SKM-1 (cell line): Measurements from ENCODE around the gene GPR132.
A peak's percentile ranks its signal among the peaks of the same experiment; 100 is the strongest.
"Not testable (repeated sequence)": the region's sequence is repeated elsewhere in the genome, so short reads cannot be mapped to it uniquely, and the experiment has no call there.

Experiments used
- DNase-seq: peaks from one replicate; lab custom pipeline; 2025; ENCODE audit not compliant: unreplicated experiment; lab: John Stamatoyannopoulos, UW

GPR132 gene

DNA sequence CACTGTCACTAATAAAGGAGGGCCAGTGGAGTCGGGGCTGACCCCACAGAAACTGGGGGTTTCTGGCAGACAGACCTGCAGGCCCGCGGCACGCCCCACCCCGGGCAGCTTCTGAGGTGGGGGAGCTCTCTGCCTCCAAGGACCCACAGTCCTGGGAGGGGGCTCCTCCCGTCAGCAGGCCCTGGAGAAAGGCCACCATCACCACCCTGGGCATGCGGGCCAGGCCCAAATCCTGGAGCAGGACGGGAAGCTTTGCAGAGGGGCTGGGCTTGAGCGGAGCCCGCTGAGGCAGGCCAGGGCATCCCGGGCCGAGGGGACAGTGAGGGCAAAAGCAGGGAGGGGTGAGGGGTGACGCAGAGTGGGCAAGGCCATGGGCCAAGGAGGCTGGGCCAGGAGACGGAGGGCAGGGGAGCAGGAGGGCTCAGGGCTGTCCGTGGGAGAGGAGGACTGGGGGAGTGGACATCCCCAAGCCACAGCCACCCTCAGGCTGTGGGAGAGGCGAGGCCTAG, 11.1 kb upstream of the GPR132 start:
- DNase-seq, result no peak

- no peak for DNase-seq
Measured at GRCh38 chr14:105075379-105076295, 10.4 kb upstream of the GPR132 start.

GRCh38 chr14:105074601-105075053, 9.4 kb upstream of the GPR132 start:
- DNase-seq, result no peak

DNA sequence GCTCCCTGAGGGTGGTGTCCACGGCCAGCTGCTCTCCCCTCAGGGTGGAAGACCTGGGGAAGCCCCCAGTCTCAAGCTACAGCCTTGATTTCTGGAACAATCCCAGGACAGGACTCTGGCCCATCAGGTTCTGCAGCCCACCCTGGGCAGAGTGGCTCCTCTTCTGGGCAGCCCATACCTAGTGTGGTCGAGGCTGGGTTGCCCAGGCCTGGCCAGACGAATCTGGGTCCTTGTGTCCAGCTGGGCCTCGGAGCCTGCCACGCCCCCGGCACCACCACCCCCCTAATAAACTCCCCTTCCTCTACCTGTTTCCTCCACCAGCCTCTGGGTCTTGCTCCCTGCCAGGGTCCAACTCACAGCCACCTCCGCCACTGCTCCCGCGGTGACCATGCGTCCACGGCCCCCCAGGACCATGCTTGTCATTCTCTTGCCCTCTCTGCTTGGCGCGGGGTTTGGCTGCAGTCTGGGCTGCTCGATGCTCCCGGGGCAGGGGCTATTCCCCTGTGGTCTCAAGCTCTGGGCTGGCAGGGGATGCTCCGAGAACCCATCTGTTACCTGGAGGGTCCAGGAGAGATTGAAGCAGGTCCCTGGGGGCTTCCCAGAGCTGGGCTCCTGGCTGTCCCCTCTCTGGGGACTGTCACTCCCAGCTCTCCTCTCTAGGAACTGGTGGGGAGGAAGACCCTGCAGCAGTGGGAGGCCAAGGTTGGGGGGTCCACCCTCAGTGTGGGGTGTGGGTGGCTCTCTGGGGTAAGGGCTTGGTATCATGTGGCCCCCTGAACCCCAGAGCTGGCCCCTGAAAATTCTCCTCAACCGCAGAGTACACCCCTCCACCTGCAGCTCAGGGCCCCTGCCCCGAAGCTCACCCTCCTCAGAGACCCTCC, 8.7 kb upstream of the GPR132 start:
- no peak for DNase-seq

DNA sequence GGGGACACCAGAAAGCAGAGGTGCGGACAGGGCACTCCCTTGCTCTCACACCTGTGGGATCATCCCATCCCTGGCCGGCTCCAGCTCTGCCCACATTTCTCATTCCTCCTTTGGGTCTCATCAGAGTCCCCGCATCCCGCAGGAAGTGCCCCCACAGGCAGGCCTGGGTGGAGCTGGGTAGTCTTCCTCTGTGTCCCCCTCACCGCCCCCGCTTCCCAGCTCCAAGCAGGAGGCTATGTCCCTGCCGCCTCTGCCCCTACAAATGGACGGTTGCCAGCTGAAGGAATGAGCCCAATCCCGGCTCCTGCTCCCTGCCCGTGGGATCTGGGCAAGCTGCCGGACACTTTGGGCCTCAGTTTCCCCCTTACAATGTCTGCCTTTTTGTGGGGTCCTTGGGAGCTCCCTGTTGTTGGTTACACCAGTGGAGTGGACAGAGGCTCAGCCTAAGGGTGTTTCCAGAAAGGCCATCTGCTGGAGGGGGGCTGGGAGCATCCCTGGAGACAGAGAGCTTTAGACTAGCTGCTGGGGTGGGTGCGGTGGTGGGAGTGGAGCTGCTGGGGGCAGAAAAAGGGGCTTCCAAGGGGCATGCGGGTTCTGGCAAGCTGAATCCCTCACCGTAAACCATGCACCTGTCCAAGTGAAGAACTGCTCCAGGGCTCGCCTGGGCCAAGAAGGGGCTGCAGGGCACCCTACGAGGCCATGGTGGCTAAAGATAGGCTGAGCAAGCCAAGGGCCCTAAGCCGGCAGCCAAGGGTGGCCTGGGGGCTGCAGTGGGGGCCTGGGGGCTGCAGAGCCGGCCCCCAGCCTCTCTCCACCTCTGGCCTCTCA, 7.9 kb upstream of the GPR132 start:
- no peak for DNase-seq

- no peak for DNase-seq
Measured at GRCh38 chr14:105072381-105072861, 7.2 kb upstream of the GPR132 start.

DNA sequence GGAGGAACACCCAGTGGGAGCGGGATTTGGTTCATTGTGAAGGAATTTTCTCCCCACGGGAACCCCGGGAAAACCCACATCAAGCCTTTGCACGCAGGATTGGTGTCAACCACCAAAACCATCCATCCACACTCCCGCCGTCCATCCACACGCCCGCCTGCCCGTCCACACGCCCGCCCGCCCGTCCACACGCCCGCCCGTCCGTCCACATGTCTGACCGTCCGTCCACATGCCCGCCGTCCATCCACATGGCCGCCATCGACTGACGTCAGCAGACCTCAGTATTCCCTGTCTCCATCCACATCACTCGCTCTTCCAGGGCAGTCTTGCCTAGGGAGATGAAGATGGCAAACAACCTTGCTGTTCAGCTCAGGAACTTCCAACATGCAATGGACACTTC, 6.7 kb upstream of the GPR132 start:
- no peak for DNase-seq

DNA sequence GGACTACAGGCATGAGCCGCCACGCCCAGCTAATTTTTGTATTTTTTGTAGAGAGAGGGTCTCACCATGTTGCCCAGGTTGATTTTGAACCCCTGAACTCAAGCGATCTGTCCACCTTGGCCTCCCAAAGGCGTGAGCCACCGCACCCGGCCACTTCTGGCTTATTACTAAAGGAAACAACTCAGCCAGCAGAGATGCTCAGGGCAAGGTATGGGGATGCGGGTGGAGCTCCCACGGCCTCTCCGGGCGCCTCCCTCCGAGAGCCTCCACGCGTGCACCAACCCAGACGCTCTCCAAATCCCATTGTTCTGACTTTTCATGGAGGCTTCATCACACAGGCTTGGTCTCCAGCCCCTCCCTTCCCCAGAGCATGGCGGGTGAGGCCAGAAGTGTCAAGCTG, 6.1 kb upstream of the GPR132 start:
- DNase-seq, result no peak

GRCh38 chr14:105070760-105071137, 5.5 kb upstream of the GPR132 start:
- no peak for DNase-seq

DNA sequence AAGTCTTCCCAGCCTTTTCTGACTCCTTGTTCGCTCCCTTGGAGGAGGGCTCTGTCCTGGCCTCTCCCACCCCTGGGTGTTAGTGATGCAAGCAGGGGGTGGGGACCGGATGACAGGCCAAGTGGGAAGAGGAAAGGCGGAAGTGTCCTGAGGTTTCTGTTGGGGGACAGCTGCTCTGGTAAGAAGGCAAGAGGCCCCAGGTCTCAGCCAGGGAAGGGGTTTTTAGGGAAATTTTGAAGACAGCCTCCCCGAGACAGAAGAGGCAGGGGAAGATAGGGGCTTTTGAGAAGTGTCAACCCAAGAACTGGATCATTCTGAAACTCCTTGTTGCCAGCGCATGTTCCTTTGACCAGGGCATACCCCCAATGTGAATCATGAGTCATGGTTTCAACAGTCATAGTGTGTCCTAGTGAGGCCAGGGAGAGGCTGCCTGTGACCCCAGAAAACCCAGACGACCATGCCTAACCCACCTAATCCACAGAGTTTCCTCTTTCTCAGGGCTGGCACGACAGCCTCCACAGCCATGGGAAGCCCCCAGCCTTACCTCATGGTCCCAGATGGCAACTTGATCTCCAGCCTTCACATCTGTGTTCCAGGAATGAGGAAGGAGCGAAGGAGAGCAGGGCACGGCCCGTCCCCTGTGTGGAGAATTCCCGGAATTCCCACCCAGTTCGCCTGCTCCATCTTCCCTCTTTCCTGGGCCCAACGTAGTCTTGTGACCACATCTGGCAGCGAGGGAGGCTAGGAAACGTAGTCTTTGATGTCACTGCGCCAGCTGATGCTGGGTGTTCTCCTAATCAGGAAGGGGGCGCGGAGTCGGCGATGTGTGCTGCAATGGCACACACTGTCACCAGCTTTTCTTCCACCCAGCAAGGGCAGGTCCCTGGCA, 4.9 kb upstream of the GPR132 start:
- no peak for DNase-seq

- DNase-seq, result no peak
Measured at GRCh38 chr14:105069522-105069870, 4.3 kb upstream of the GPR132 start.

GRCh38 chr14:105068818-105069217, 3.6 kb upstream of the GPR132 start:
- no peak for DNase-seq

DNA sequence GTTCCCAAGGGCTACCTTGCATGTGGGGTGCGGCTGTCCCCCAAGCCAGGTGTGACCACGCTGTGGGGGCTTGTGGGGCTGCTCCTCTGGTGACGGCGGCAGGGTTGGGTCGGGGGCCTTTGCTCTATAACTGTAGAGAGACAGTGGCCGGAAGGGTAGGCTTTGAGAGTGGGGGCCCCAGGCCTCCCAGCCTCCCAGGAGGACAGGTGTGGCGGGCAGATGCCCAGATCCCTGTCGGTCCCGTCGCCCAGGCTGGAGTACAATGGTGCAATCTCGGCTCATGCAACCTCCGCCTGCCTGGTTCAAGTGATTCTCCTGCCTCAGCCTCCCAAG, 2.7 kb upstream of the GPR132 start:
- no peak for DNase-seq

DNA sequence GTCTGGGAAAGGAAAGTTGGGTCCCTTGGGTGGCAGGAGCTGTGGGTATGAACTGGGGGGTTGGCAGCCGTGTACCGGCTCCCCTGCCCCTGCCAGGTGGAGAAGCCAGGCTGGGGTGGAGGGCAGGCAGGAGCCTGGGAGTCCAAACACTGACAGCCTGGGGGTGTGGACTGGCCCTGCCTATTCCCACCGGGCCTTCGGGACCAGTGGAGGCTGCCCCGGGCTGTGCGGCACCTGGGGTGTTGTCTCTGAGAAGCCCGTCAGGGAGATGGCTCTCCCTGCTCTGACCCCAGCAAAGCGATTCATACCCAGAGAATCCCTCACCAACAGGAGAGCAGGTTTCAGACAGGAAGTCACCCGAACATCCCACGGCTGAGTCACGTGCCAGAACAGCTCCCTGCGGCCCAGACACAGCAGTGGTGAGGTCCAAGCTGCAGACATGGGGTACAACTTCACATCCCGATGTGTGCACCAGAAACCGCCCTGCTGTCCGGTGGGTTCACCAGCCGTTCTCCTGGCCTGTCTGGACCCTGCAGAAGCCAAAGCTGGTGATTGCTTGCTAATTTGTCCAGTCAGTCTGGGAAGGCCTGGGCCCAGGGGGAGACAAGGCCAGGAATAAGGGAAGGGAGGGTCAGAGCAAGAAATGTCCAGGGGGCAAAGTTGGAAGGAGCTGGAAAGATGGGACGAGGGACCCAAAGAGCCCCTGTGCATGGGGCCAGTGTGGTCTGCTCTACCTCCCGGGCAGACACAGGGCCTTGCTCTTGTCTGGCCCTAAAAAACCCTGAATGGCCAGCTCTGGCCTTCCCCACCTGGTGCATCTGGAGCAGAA, 2.1 kb upstream of the GPR132 start:
- no peak for DNase-seq

GRCh38 chr14:105066240-105067071, 1.2 kb upstream of the GPR132 start:
- DNase-seq, result no peak

DNA sequence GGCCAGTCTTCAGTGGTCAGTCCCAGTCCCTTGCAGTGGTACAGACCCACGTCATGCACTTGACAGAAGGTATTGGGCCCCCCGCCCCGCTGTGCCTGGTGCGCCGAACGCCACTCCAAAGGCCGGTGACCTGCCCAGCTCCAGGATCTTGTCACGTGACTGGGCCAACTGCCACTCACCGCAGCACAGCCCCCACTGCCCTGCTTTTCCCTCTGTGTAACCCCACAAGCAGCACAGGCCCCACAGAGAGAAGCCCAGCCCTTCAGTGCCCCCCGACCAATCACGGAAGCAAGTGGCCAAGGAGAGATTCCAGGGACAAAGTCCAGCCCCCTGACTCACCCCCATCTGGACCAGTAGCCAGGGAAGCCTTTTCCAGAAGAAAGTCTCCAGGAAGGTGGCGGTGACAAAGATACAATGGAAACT, 498 bp downstream of the GPR132 start:
- DNase-seq, result peak; percentile 41

- DNase-seq, result no peak
Measured at GRCh38 chr14:105064001-105064400, 1.2 kb downstream of the GPR132 start.

DNA sequence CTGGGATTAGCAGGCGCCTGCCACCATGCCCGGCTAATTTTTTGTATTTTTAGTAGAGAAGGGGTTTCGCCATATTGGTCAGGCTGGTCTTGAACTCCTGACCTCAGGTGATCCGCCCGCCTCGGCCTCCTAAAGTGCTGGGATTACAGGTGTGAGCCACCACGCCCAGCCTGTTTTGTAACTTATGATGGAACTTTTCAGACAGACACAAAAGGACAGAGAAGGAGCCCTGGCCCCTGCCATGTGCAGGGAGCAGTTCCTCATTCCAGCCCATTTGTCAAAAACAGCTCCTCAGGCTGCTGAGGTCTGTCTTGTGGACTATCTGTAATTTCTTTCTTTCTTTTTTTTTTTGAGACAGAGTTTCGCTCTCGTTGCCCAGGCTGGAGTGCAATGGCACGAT, 1.7 kb downstream of the GPR132 start:
- DNase-seq, result not testable (repeated sequence)
